HepG2 (cell line): Measurements from ENCODE around the gene SEC14L1. TPM values are rescaled to one million over a fixed set of nuclear protein-coding genes. Genes with fewer than 3 reads are reported as not detected.

Source experiments
- ATAC-seq: fragments of 200-7000 bp; cut with Tn5 transposase; 3 replicates; pipeline ENCODE4 v1.9.1; 2020; ENCODE audit warnings: mild to moderate bottlenecking, moderate library complexity
- BruUV-seq: library from RNA; stranded (reverse); fragments of 400-500 nt; replicated peaks from 2 replicates; lab custom pipeline; 2021; lab: Mats Ljungman, UMichigan
- CTCF ChIA-PET: fragments of 300-600 bp; formaldehyde crosslinking; extraction: SDS; loops from one replicate; lab custom pipeline; 2021; ENCODE audit warnings: low total read pairs, inconsistent platforms, low intra/inter-chr PET ratio; lab: Yijun Ruan, JAX
- POLR2A ChIA-PET: fragments of 350-600 bp; sonication (Branson Sonifier 250); formaldehyde crosslinking; loops from one replicate; lab custom pipeline; 2020; ENCODE audit warnings: antibody characterized with exemption, inconsistent platforms; lab: Yijun Ruan, JAX
- DNase-seq: peaks from one replicate; pipeline ENCODE4 v3.0.0-alpha.2; 2015; ENCODE audit warnings: low spot score
- FAIRE-seq: peaks from 3 replicates; lab custom pipeline; 2011; peaks lifted over from hg19 to GRCh38; lab: Jason Lieb, UNC
- H2AFZ ChIP-seq: one replicate; pipeline ENCODE4 v1.6.1; 2011; ENCODE audit warnings: low read length, inconsistent platforms
- H3K27ac ChIP-seq: fragments of 300-600 bp; 3 replicates; pipeline ENCODE4 v1.8.0; 2011; ENCODE audit warnings: mixed run types, mild to moderate bottlenecking, mixed read lengths, low read length, inconsistent platforms; ENCODE audit not compliant: insufficient read depth; ENCODE audit errors: extremely low read length
- H3K27me3 ChIP-seq, 2 experiments: fragments of 200-600 bp in 1 of 2; 2 replicates in 1 of 2; 3 replicates in 1 of 2; pipeline versions ENCODE4 v1.6.0 to v1.8.0; 2011; ENCODE audit warnings: low read length in 2 of 2, mild to moderate bottlenecking in 2 of 2, moderate library complexity in 2 of 2, inconsistent platforms in 1 of 2; ENCODE audit not compliant: insufficient read depth in 2 of 2, control insufficient read depth in 1 of 2
- H3K36me3 ChIP-seq, 2 experiments: fragments of 200-600 bp in 1 of 2; replicated peaks in 1 of 2; 2 replicates in 1 of 2; 3 replicates in 1 of 2; pipeline versions ENCODE4 v1.5.1 to v1.8.0; 2011; ENCODE audit warnings: low read length in 2 of 2, inconsistent platforms in 1 of 2; ENCODE audit not compliant: insufficient read depth in 2 of 2, control insufficient read depth in 1 of 2
- H3K4me1 ChIP-seq: 2 replicates; pipeline ENCODE4 v1.5.1; 2012; ENCODE audit warnings: low read length, inconsistent platforms; ENCODE audit not compliant: insufficient read depth
- H3K4me2 ChIP-seq: 2 replicates; pipeline ENCODE4 v1.6.0; 2011; ENCODE audit warnings: low read depth, low read length, inconsistent platforms
- H3K4me3 ChIP-seq, 3 experiments: fragments of 200-600 bp in 1 of 3; sonication (generic), shearing (Covaris generic) in 1 of 3; replicated peaks in 1 of 3; 2 replicates each; pipeline ENCODE4 v1.5.1; 2011 to 2016; ENCODE audit warnings: low read length in 3 of 3, inconsistent platforms in 2 of 3, low read depth in 2 of 3, mild to moderate bottlenecking in 2 of 3, control low read depth in 1 of 3, mixed read lengths in 1 of 3; ENCODE audit not compliant: insufficient read depth in 1 of 3
- H3K79me2 ChIP-seq: one replicate; pipeline ENCODE4 v1.6.1; 2011; ENCODE audit warnings: low read length, inconsistent platforms; ENCODE audit not compliant: insufficient read depth
- H3K9ac ChIP-seq: 2 replicates; pipeline ENCODE4 v1.6.0; 2011; ENCODE audit warnings: mild to moderate bottlenecking, low read depth, low read length, inconsistent platforms; ENCODE audit not compliant: insufficient read depth
- H3K9me3 ChIP-seq: 2 replicates; pipeline ENCODE4 v1.5.1; 2012; ENCODE audit warnings: mild to moderate bottlenecking, low read length
- H4K20me1 ChIP-seq: 2 replicates; pipeline ENCODE4 v1.6.0; 2011; ENCODE audit warnings: inconsistent platforms, mild to moderate bottlenecking, low read length, moderate library complexity; ENCODE audit not compliant: insufficient read depth
- GPN1 ChIP-seq: sonication (generic); formaldehyde crosslinking; IDR thresholded peaks from 2 replicates; pipeline ENCODE4 v1.5.1; 2020; ENCODE audit warnings: missing genetic modification reagents, borderline replicate concordance
- ONECUT2 ChIP-seq: sonication (generic); formaldehyde crosslinking; IDR thresholded peaks from 2 replicates; pipeline ENCODE4 v1.4.0; 2020; ENCODE audit warnings: missing genetic modification reagents
- THAP11 ChIP-seq: IDR thresholded peaks from 2 replicates; pipeline ENCODE4 v1.6.1; 2016; ENCODE audit warnings: missing biosample characterization, missing genetic modification reagents
- WGBS: methylation state at CpG from one replicate; pipeline ENCODE4 v1.1.6; 2017; ENCODE audit warnings: low lambda C conversion rate; 5-methylcytosine and 5-hydroxymethylcytosine counted together
- in situ Hi-C: cut with HindIII; loops from 2 replicates; pipeline ENCODE4 v1.10.0; 2017; ENCODE audit warnings: low pct_unique_long_range_greater_than_20kb; ENCODE audit not compliant: extremely low pct_ligation_motif_present
- intact Hi-C: fragments of 100-400 bp; cut with micrococcal nuclease; formaldehyde crosslinking; loops from one replicate; pipeline ENCODE4 v1.10.0; 2022; ENCODE audit not compliant: unreplicated experiment
- polyA plus RNA-seq, 8 experiments: library from polyadenylated mRNA; depleted of rRNA in 3 of 8; stranded (reverse) in 7 of 8; unstranded in 1 of 8; fragments of >200 nt; fragmentation: Illumina TruSeq in 4 of 8; extraction: Trizol in 4 of 8; gene quantifications; 2 replicates each; pipeline versions ENCODE4 v1.2.1 to v1.2.3, GENCODE V29; 2011 to 2016; ENCODE audit warnings: low read depth in 4 of 8, missing spikeins in 1 of 8, mixed read lengths in 1 of 8; ENCODE audit not compliant: insufficient read depth in 1 of 8
- total RNA-seq, 5 experiments: library from RNA; depleted of rRNA; stranded (reverse); fragments of >200 nt; fragmentation: Illumina TruSeq; extraction: Trizol; gene quantifications; 2 replicates each; pipeline ENCODE4 v1.2.3, GENCODE V29; 2016; ENCODE audit warnings: low read depth in 1 of 5
- TF ChIP-seq, protein P1 (sequence below): sonication (generic); formaldehyde crosslinking; IDR thresholded peaks from 2 replicates; pipeline ENCODE4 v1.9.0; 2021; ENCODE audit warnings: mild to moderate bottlenecking, missing genetic modification reagents
- TF ChIP-seq, protein P2 (sequence below): IDR thresholded peaks from 2 replicates; pipeline ENCODE4 v1.4.0; 2020; ENCODE audit warnings: mild to moderate bottlenecking, missing genetic modification reagents
- TF ChIP-seq, protein P3 (sequence below): sonication (generic); formaldehyde crosslinking; IDR thresholded peaks from 2 replicates; pipeline ENCODE4 v1.8.0; 2022; ENCODE audit warnings: missing genetic modification reagents, mild to moderate bottlenecking, moderate library complexity, borderline replicate concordance

SEC14L1 gene
- total and polyA plus RNA-seq, 2 of the 13 experiments (the other 11 are each of a cell fraction or from before 2014, with no cell fraction given) = 26.3 to 43.9 TPM

DNA sequence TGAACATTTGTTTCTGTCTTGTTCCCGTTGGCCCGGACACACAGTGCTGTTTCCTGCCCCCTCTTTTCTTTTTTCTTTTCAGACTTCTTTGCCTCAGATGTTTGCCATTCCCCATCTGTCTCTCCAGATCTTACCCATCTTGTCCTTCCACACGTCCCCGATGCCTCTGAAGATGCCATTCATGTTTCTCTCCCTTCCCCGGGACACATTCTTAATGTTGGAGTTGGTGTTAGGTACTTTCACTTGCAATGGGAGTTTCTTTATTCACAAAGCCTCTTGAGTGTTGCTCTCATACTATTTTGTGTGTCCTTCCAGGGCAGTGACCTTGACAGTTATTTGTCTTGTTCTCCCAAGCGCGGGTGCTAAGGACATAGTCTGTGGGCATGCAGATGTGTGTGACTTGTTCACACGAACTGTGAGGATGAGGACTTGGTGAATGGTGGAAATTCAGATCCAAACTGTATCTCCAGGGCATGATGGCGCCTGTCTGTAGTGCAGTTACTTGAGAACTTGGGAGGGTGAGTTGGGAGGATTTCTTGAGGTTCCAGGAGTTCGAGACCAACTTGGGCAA, 8.3 kb downstream of the SEC14L1 start:
- ATAC-seq (no peak), DNase-seq (no peak), FAIRE-seq (peak; percentile 12)
- Histone ChIP-seq H3K27ac (peak overlapping the region; percentile 12), H3K27me3 (no peaks in the 10 kb centered on the region), H4K20me1 (no peaks in the 10 kb centered on the region), H3K9me3 (no peaks in the 10 kb centered on the region), H3K4me2 (peak overlapping the region; percentile 8; the same call in 1 of the 2 replicates), H3K36me3 (peaks cover 8 to 29% of the 10 kb centered on the region in 2 experiments), H3K4me1 (peaks cover 60% of the 10 kb centered on the region), H2AFZ (no peak overlapping the region), H3K79me2 (peaks cover 71% of the 10 kb centered on the region), H3K9ac (no peak overlapping the region), H3K4me3 (no peak overlapping the region)
- no TSS peak for BruUV-seq
- ChIA-PET POLR2A (interaction anchor here (1.1 to 2.3 kb wide), 4 partner anchors 8 to 60 kb away, joined by 3 to 7 read pairs (median 5); partner anchors contain the start of gene SEC14L1), CTCF (no interaction called here)
- intact Hi-C loops = loop anchor here (2.0 to 5.0 kb wide), 2 partner anchors 33 to 50 kb away; no protein-coding TSS in a partner anchor
- in situ Hi-C loops = no loop called here
- 77% methylated on average over 10 of the region's 10 CpGs for whole genome bisulfite sequencing
- no peak for TF ChIP-seq ONECUT2 (CRISPR knock-in tag)
- TF ChIP-seq, protein P1, sequence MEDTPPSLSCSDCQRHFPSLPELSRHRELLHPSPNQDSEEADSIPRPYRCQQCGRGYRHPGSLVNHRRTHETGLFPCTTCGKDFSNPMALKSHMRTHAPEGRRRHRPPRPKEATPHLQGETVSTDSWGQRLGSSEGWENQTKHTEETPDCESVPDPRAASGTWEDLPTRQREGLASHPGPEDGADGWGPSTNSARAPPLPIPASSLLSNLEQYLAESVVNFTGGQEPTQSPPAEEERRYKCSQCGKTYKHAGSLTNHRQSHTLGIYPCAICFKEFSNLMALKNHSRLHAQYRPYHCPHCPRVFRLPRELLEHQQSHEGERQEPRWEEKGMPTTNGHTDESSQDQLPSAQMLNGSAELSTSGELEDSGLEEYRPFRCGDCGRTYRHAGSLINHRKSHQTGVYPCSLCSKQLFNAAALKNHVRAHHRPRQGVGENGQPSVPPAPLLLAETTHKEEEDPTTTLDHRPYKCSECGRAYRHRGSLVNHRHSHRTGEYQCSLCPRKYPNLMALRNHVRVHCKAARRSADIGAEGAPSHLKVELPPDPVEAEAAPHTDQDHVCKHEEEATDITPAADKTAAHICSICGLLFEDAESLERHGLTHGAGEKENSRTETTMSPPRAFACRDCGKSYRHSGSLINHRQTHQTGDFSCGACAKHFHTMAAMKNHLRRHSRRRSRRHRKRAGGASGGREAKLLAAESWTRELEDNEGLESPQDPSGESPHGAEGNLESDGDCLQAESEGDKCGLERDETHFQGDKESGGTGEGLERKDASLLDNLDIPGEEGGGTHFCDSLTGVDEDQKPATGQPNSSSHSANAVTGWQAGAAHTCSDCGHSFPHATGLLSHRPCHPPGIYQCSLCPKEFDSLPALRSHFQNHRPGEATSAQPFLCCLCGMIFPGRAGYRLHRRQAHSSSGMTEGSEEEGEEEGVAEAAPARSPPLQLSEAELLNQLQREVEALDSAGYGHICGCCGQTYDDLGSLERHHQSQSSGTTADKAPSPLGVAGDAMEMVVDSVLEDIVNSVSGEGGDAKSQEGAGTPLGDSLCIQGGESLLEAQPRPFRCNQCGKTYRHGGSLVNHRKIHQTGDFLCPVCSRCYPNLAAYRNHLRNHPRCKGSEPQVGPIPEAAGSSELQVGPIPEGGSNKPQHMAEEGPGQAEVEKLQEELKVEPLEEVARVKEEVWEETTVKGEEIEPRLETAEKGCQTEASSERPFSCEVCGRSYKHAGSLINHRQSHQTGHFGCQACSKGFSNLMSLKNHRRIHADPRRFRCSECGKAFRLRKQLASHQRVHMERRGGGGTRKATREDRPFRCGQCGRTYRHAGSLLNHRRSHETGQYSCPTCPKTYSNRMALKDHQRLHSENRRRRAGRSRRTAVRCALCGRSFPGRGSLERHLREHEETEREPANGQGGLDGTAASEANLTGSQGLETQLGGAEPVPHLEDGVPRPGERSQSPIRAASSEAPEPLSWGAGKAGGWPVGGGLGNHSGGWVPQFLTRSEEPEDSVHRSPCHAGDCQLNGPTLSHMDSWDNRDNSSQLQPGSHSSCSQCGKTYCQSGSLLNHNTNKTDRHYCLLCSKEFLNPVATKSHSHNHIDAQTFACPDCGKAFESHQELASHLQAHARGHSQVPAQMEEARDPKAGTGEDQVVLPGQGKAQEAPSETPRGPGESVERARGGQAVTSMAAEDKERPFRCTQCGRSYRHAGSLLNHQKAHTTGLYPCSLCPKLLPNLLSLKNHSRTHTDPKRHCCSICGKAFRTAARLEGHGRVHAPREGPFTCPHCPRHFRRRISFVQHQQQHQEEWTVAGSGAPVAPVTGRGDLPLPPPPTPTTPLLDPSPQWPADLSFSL (CRISPR knock-in tag) = 0 out of 2 replicates have a peak, but pooled peaks have one; percentile 33
- TF ChIP-seq, protein P2, sequence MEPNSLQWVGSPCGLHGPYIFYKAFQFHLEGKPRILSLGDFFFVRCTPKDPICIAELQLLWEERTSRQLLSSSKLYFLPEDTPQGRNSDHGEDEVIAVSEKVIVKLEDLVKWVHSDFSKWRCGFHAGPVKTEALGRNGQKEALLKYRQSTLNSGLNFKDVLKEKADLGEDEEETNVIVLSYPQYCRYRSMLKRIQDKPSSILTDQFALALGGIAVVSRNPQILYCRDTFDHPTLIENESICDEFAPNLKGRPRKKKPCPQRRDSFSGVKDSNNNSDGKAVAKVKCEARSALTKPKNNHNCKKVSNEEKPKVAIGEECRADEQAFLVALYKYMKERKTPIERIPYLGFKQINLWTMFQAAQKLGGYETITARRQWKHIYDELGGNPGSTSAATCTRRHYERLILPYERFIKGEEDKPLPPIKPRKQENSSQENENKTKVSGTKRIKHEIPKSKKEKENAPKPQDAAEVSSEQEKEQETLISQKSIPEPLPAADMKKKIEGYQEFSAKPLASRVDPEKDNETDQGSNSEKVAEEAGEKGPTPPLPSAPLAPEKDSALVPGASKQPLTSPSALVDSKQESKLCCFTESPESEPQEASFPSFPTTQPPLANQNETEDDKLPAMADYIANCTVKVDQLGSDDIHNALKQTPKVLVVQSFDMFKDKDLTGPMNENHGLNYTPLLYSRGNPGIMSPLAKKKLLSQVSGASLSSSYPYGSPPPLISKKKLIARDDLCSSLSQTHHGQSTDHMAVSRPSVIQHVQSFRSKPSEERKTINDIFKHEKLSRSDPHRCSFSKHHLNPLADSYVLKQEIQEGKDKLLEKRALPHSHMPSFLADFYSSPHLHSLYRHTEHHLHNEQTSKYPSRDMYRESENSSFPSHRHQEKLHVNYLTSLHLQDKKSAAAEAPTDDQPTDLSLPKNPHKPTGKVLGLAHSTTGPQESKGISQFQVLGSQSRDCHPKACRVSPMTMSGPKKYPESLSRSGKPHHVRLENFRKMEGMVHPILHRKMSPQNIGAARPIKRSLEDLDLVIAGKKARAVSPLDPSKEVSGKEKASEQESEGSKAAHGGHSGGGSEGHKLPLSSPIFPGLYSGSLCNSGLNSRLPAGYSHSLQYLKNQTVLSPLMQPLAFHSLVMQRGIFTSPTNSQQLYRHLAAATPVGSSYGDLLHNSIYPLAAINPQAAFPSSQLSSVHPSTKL = 0 out of 2 replicates have a peak, but pooled peaks have one; percentile 14
- TF ChIP-seq, protein P3, sequence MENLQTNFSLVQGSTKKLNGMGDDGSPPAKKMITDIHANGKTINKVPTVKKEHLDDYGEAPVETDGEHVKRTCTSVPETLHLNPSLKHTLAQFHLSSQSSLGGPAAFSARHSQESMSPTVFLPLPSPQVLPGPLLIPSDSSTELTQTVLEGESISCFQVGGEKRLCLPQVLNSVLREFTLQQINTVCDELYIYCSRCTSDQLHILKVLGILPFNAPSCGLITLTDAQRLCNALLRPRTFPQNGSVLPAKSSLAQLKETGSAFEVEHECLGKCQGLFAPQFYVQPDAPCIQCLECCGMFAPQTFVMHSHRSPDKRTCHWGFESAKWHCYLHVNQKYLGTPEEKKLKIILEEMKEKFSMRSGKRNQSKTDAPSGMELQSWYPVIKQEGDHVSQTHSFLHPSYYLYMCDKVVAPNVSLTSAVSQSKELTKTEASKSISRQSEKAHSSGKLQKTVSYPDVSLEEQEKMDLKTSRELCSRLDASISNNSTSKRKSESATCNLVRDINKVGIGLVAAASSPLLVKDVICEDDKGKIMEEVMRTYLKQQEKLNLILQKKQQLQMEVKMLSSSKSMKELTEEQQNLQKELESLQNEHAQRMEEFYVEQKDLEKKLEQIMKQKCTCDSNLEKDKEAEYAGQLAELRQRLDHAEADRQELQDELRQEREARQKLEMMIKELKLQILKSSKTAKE = no peak
- TF ChIP-seq THAP11 (CRISPR knock-in tag) = no peak
- no peak for TF ChIP-seq GPN1 (CRISPR knock-in tag)
